Ishikawa (cell line): ENCODE measurements around the gene ZNF804A.

Source experiments
- CEBPB ChIP-seq: IDR thresholded peaks from 2 replicates; pipeline ENCODE4 v1.6.1; 2012
- CREB1 ChIP-seq: IDR thresholded peaks from 2 replicates; pipeline ENCODE4 v1.6.1; 2012; ENCODE audit warnings: low read depth
- EGR1 ChIP-seq: IDR thresholded peaks from 2 replicates; pipeline ENCODE4 v1.6.1; 2012
- EP300 ChIP-seq: IDR thresholded peaks from 2 replicates; pipeline ENCODE4 v1.6.1; 2012; ENCODE audit warnings: borderline replicate concordance
- FOXM1 ChIP-seq: IDR thresholded peaks from 2 replicates; pipeline ENCODE4 v1.6.1; 2012; ENCODE audit warnings: low read depth, borderline replicate concordance
- MAX ChIP-seq: IDR thresholded peaks from 2 replicates; pipeline ENCODE4 v1.6.1; 2012
- NFIC ChIP-seq: IDR thresholded peaks from 2 replicates; pipeline ENCODE4 v1.6.1; 2012
- RAD21 ChIP-seq: IDR thresholded peaks from 2 replicates; pipeline ENCODE4 v1.6.1; 2012; ENCODE audit warnings: low read depth
- REST ChIP-seq: IDR thresholded peaks from 2 replicates; pipeline ENCODE4 v1.6.1; 2012; ENCODE audit warnings: low read depth, mild to moderate bottlenecking
- TAF1 ChIP-seq: IDR thresholded peaks from 2 replicates; pipeline ENCODE4 v1.6.1; 2012; ENCODE audit warnings: low read depth, mild to moderate bottlenecking
- TCF12 ChIP-seq: IDR thresholded peaks from 2 replicates; pipeline ENCODE4 v1.6.1; 2012; ENCODE audit warnings: low read depth
- TEAD4 ChIP-seq: IDR thresholded peaks from 2 replicates; pipeline ENCODE4 v1.6.1; 2012
- USF1 ChIP-seq: IDR thresholded peaks from 2 replicates; pipeline ENCODE4 v1.6.1; 2012
- YY1 ChIP-seq: IDR thresholded peaks from 2 replicates; pipeline ENCODE4 v1.6.1; 2012; ENCODE audit warnings: low read depth
- ZBTB7A ChIP-seq: IDR thresholded peaks from 2 replicates; pipeline ENCODE4 v1.6.1; 2012; ENCODE audit warnings: low read depth

Gene ZNF804A

GRCh38 chr2:184681642-184682321 is 83.5 kb downstream of the ZNF804A start:
- no peak for TF ChIP-seq CEBPB

- TF ChIP-seq TEAD4 (no peak), REST (no peak)
Observed at GRCh38 chr2:184683911-184684310, 85.6 kb downstream of the ZNF804A start.

GRCh38 chr2:184685999-184686841 is 87.9 kb downstream of the ZNF804A start:
- TF ChIP-seq TAF1 (no peak), FOXM1 (no peak), USF1 (no peak), ZBTB7A (no peak), MAX (no peak)

GRCh38 chr2:184689638-184690037 is 91.3 kb downstream of the ZNF804A start:
- TF ChIP-seq EGR1: no peak
- TF ChIP-seq YY1: no peak
- no peak for TF ChIP-seq RAD21
- no peak for TF ChIP-seq FOXM1
- no peak for TF ChIP-seq ZBTB7A
- no peak for TF ChIP-seq CREB1

GRCh38 chr2:184692141-184692734 is 93.9 kb downstream of the ZNF804A start:
- TF ChIP-seq NFIC (no peak), EP300 (no peak), YY1 (no peak), ZBTB7A (no peak), FOXM1 (no peak), EGR1 (no peak), TAF1 (no peak), USF1 (no peak), TEAD4 (no peak)

GRCh38 chr2:184696644-184697043 is 98.3 kb downstream of the ZNF804A start:
- TF ChIP-seq NFIC: no peak
- no peak for TF ChIP-seq ZBTB7A
- TF ChIP-seq FOXM1: no peak
- no peak for TF ChIP-seq TEAD4
- TF ChIP-seq MAX: no peak
- no peak for TF ChIP-seq YY1
- no peak for TF ChIP-seq RAD21

- TF ChIP-seq NFIC: no peak
- TF ChIP-seq MAX: no peak
- TF ChIP-seq TAF1: no peak
Observed at GRCh38 chr2:184698476-184698875, 100.1 kb downstream of the ZNF804A start.

GRCh38 chr2:184721881-184722280 is 123.6 kb downstream of the ZNF804A start:
- TF ChIP-seq TAF1 (no peak), EP300 (no peak), MAX (no peak), YY1 (no peak), RAD21 (no peak), USF1 (no peak), CEBPB (no peak), ZBTB7A (no peak), CREB1 (no peak), REST (no peak), TCF12 (no peak), FOXM1 (no peak), TEAD4 (no peak), EGR1 (no peak), NFIC (no peak)
